Fibroblast of lung (primary cell): ENCODE results near the gene PMM2.

ENCODE experiments used
- EZH2 ChIP-seq: IDR thresholded peaks from 2 replicates; pipeline ENCODE4 v1.5.1; 2012; ENCODE audit warnings: low read length, control low read depth, mild to moderate bottlenecking; ENCODE audit errors: missing control alignments
- TF ChIP-seq, protein P1 (sequence below), 2 donors: IDR thresholded peaks in 1 of 2; conservative IDR thresholded peaks in 1 of 2; 1 replicate in 1 of 2; 2 replicates in 1 of 2; pipeline ENCODE4 v1.5.1; 2011 to 2012; ENCODE audit warnings: low read length in 2 of 2, control low read depth in 1 of 2, inconsistent platforms in 1 of 2, low read depth in 1 of 2, mild to moderate bottlenecking in 1 of 2

DNA sequence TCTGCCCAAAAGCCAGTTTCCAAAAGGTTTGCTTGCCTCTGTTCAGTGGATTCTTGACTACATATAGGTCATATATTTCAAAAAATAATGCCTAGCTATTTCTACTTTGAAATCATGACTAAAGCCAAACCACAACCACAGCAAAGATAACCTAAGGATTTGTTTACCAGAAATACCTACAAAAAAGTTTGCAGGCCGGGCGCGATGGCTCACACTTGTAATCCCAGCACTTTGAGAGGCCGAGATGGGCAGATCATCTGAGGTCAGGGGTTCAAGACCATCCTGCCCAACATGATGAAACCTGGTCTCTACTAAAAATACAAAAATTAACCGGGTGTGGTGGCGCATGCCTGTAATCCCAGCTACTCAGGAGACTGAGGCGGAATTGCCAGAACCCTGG is 56.0 kb downstream of the PMM2 start:
- TF ChIP-seq, protein P1, sequence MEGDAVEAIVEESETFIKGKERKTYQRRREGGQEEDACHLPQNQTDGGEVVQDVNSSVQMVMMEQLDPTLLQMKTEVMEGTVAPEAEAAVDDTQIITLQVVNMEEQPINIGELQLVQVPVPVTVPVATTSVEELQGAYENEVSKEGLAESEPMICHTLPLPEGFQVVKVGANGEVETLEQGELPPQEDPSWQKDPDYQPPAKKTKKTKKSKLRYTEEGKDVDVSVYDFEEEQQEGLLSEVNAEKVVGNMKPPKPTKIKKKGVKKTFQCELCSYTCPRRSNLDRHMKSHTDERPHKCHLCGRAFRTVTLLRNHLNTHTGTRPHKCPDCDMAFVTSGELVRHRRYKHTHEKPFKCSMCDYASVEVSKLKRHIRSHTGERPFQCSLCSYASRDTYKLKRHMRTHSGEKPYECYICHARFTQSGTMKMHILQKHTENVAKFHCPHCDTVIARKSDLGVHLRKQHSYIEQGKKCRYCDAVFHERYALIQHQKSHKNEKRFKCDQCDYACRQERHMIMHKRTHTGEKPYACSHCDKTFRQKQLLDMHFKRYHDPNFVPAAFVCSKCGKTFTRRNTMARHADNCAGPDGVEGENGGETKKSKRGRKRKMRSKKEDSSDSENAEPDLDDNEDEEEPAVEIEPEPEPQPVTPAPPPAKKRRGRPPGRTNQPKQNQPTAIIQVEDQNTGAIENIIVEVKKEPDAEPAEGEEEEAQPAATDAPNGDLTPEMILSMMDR (conservative IDR thresholded peaks at IDR 0.05 in 1 of 2, IDR thresholded peaks at IDR 0.05 in 1 of 2; ENCODE audit: low read depth in 1 of 2, low read length in 2 of 2), result no peak
- no peak for TF ChIP-seq EZH2
